PC-3 (cell line): ENCODE measurements around the gene FUT2.

Experiments used
- EZH2 ChIP-seq: fragments of 300-600 bp; sonication (generic); IDR thresholded peaks from one replicate; pipeline ENCODE4 v1.6.1; 2017; ENCODE audit warnings: antibody characterized with exemption, mild to moderate bottlenecking, low read length; ENCODE audit not compliant: unreplicated experiment
- TF ChIP-seq, protein P1 (sequence below): fragments of 300-600 bp; sonication (generic); conservative IDR thresholded peaks from 2 replicates; pipeline ENCODE4 v1.5.1; 2017; ENCODE audit warnings: antibody characterized with exemption, low read depth, mild to moderate bottlenecking, low read length

GRCh38 chr19:48718711-48719231 is 23.0 kb downstream of the FUT2 start:
- TF ChIP-seq, protein P1, sequence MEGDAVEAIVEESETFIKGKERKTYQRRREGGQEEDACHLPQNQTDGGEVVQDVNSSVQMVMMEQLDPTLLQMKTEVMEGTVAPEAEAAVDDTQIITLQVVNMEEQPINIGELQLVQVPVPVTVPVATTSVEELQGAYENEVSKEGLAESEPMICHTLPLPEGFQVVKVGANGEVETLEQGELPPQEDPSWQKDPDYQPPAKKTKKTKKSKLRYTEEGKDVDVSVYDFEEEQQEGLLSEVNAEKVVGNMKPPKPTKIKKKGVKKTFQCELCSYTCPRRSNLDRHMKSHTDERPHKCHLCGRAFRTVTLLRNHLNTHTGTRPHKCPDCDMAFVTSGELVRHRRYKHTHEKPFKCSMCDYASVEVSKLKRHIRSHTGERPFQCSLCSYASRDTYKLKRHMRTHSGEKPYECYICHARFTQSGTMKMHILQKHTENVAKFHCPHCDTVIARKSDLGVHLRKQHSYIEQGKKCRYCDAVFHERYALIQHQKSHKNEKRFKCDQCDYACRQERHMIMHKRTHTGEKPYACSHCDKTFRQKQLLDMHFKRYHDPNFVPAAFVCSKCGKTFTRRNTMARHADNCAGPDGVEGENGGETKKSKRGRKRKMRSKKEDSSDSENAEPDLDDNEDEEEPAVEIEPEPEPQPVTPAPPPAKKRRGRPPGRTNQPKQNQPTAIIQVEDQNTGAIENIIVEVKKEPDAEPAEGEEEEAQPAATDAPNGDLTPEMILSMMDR, result no peak
- TF ChIP-seq EZH2, result no peak
